ENCODE results near the gene ITSN2. TPM values are rescaled to one million over a fixed set of nuclear protein-coding genes. Genes with fewer than 3 reads are reported as not detected.

The ITSN2 gene
- total and polyA plus RNA-seq, 2 of the 8 experiments (the other 6 are each of a cell fraction or from before 2014, with no cell fraction given) = 9.3 to 17.0 TPM

DNA sequence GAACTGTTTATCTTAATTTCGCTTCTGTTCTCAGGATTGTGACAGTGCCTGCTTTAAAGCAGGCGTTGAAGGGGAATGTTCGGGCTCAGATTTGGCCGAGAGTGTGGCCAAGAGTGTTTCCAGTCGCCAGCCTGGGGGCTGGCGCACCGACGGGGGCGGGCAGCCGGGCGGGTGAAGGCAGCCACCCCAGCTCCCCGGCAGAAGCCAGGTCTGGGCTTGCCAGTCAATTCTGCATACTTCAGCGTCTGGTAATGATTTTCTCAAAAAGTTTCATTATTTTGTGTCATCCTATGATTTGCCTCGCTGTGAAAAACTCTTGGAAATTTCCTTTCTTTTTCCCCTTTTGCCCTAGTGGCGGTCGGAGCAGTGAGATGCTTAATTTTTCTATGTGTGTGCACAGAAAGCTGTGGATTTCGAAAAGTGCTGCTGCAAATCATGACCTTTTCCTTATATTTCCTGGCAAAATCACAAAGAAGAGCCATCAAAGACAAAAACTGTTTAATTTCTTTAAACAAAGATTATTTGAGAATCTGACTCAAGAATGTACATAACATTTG, 184.6 kb downstream of the ITSN2 start:
- Histone ChIP-seq H2BK12ac (ENCODE audit: low read depth, low read length) (no peak overlapping the region), H3K18ac (ENCODE audit: extremely low read depth, low read length) (no peak overlapping the region), H4K91ac (replicated peaks; ENCODE audit: insufficient read length, low read length) (no peak overlapping the region), H3K14ac (ENCODE audit: insufficient read length) (no peak overlapping the region), H2BK15ac (ENCODE audit: low read length) (no peak overlapping the region), H2AK5ac (ENCODE audit: low read depth, low read length) (no peak overlapping the region), H3K27me3 (replicated peaks in 1 of 4; ENCODE audit: control insufficient read depth in 3 of 4, extremely low read depth in 1 of 4, insufficient read depth in 3 of 4, low read length in 3 of 4) (no peaks in the 10 kb centered on the region), H2BK20ac (ENCODE audit: low read length) (no peak overlapping the region), H3K36me3 (ENCODE audit: control insufficient read depth in 2 of 4, insufficient read depth in 4 of 4, low read length in 3 of 4) (no peaks in the 10 kb centered on the region), H4K20me1 (replicated peaks in 1 of 2; ENCODE audit: control insufficient read depth in 1 of 2, insufficient read depth in 2 of 2, low read length in 2 of 2) (no peaks in the 10 kb centered on the region), H3K4me1 (replicated peaks in 1 of 4; ENCODE audit: control insufficient read depth in 3 of 4, insufficient read depth in 4 of 4, low read length in 3 of 4) (no peaks in the 10 kb centered on the region), H2AFZ (ENCODE audit: low read length) (no peak overlapping the region), H3K23ac (ENCODE audit: insufficient read length) (no peak overlapping the region), H2BK5ac (ENCODE audit: low read depth, low read length) (no peak overlapping the region), H3K4me2 (ENCODE audit: insufficient read depth in 1 of 2, low read depth in 2 of 2, low read length in 2 of 2) (no peak overlapping the region), H3K56ac (replicated peaks; ENCODE audit: insufficient read length, low read depth, low read length) (no peak overlapping the region), H2BK120ac (replicated peaks; ENCODE audit: low read depth, low read length) (no peak overlapping the region), H3K9me3 (ENCODE audit: insufficient read depth in 2 of 2, low read depth in 1 of 2, low read length in 1 of 2) (no peaks in the 10 kb centered on the region), H3K79me2 (ENCODE audit: control insufficient read depth in 1 of 2, insufficient read depth in 2 of 2, low read length in 2 of 2) (no peaks in the 10 kb centered on the region), H3K4ac (replicated peaks; ENCODE audit: insufficient read length, low read depth, low read length) (no peak overlapping the region), H3K4me3 (ENCODE audit: extremely low read depth in 1 of 4, insufficient read depth in 2 of 4, low read depth in 3 of 4, low read length in 4 of 4) (no peak overlapping the region), H4K8ac (ENCODE audit: extremely low read depth, insufficient read depth, low read length) (no peak overlapping the region), H3K79me1 (ENCODE audit: low read depth, low read length) (no peaks in the 10 kb centered on the region), H3K9ac (replicated peaks in 1 of 4; ENCODE audit: extremely low read depth in 1 of 4, low read depth in 3 of 4, low read length in 3 of 4) (no peak overlapping the region), H3K23me2 (ENCODE audit: low read depth, low read length) (no peaks in the 10 kb centered on the region), H4K5ac (ENCODE audit: insufficient read length, low read depth, low read length) (no peak overlapping the region), H3K27ac (ENCODE audit: low read depth, low read length) (no peak overlapping the region)
- CTCF ChIA-PET (ENCODE audit: partially characterized antibody) = interaction anchor here (0.6 to 1.1 kb wide), 3 partner anchors 12 to 91 kb away, joined by 3 read pairs; no protein-coding TSS in a partner anchor
- 91% methylated on average over 17 of the region's 17 CpGs; no CpG with 5 or more reads in 1 of the 2 experiments for WGBS, 2 experiments (ENCODE audit: extremely low coverage in 1 of 2, insufficient coverage in 1 of 2, insufficient read length in 1 of 2, insufficient replicate concordance in 2 of 2, low coverage in 1 of 2, low lambda C conversion rate in 2 of 2, missing lambda C conversion rate in 1 of 2)
- DNase-seq (ENCODE audit: low read depth in 1 of 2, low spot score in 2 of 2) (no peak), FAIRE-seq (no peak)
- POLR2A ChIA-PET (ENCODE audit: partially characterized antibody) = no interaction called here
- TF ChIP-seq HDAC2 (IDR thresholded peaks at IDR 0.05; ENCODE audit: borderline replicate concordance in 1 of 2, low read depth in 2 of 2, low read length in 2 of 2) (no peak), JUND (IDR thresholded peaks at IDR 0.05; ENCODE audit: low read length) (no peak), TAF1 (IDR thresholded peaks at IDR 0.05; ENCODE audit: low read depth, low read length) (no peak), YY1 (IDR thresholded peaks at IDR 0.05; ENCODE audit: low read depth, low read length) (no peak), CBX8 (IDR thresholded peaks at IDR 0.05; ENCODE audit: borderline replicate concordance, low read depth, low read length) (no peak), HDAC6 (IDR thresholded peaks at IDR 0.05; ENCODE audit: low read depth, low read length) (no peak), CBX5 (IDR thresholded peaks at IDR 0.05; ENCODE audit: low read depth, low read length) (no peak), SRF (IDR thresholded peaks at IDR 0.05; ENCODE audit: low read depth, low read length) (no peak), TAF7 (optimal IDR thresholded peaks at IDR 0.05; ENCODE audit: borderline replicate concordance, low read depth, low read length) (no peak), TEAD4 (IDR thresholded peaks at IDR 0.05; ENCODE audit: low read depth, low read length) (no peak), MAX (IDR thresholded peaks at IDR 0.05) (no peak), ZNF274 (IDR thresholded peaks at IDR 0.05; ENCODE audit: borderline replicate concordance, extremely low read depth, low read length) (no peak)

Data from H1 (cell line).